Progenitor cell of endocrine pancreas (in vitro differentiated cells): ENCODE measurements around the gene C5orf47. TPM values are rescaled to one million over a fixed set of nuclear protein-coding genes. Genes with fewer than 3 reads are reported as not detected.

ENCODE experiments used
- DNase-seq: peaks from one replicate; pipeline ENCODE4 v3.0.0; 2021; ENCODE audit warnings: low spot score; ENCODE audit not compliant: unreplicated experiment
- H3K27ac Mint-ChIP-seq: 2 replicates; pipeline ENCODE4 v1.8.0; 2021; ENCODE audit warnings: mild to moderate bottlenecking, moderate library complexity, mixed read lengths
- H3K27me3 Mint-ChIP-seq: 2 replicates; pipeline ENCODE4 v1.8.0; 2021; ENCODE audit warnings: mixed read lengths
- H3K36me3 Mint-ChIP-seq: 2 replicates; pipeline ENCODE4 v1.8.0; 2022; ENCODE audit warnings: mixed read lengths; ENCODE audit not compliant: insufficient read depth
- H3K4me1 Mint-ChIP-seq: 2 replicates; pipeline ENCODE4 v1.8.0; 2021; ENCODE audit warnings: low read depth, mixed read lengths
- H3K4me3 Mint-ChIP-seq: 2 replicates; pipeline ENCODE4 v1.8.0; 2021; ENCODE audit warnings: low read depth, mild to moderate bottlenecking, moderate library complexity, mixed read lengths
- H3K9me3 Mint-ChIP-seq: 2 replicates; pipeline ENCODE4 v1.8.0; 2021; ENCODE audit warnings: low read depth, mixed read lengths
- CTCF ChIP-seq: fragments of 200-600 bp; sonication (generic); IDR thresholded peaks from one replicate; pipeline ENCODE4 v1.5.0; 2021; ENCODE audit warnings: antibody characterized with exemption, mild to moderate bottlenecking; ENCODE audit not compliant: unreplicated experiment
- total RNA-seq: library from RNA; stranded (reverse); gene quantifications from 2 replicates; pipeline ENCODE4 v1.2.1, GENCODE V29; 2021

C5orf47 gene
- total RNA-seq, 1 donor from 2014 or later: not detected

- Mint-ChIP-seq H3K4me1 (peaks cover 29% of the 10 kb centered on the region), H3K4me3 (no peak overlapping the region), H3K27ac (peak overlapping the region; percentile 12), H3K36me3 (no peaks in the 10 kb centered on the region), H3K9me3 (peaks cover 4% of the 10 kb centered on the region), H3K27me3 (peaks cover 8% of the 10 kb centered on the region)
- no peak for DNase-seq
- no peak for TF ChIP-seq CTCF
These were observed 17.2 kb upstream of the C5orf47 start for GRCh38 chr5:173971681-173972345.

GRCh38 chr5:173972607-173972924 is 16.4 kb upstream of the C5orf47 start:
- Mint-ChIP-seq H3K27ac (no peak overlapping the region), H3K4me3 (no peak overlapping the region), H3K27me3 (peaks cover 8% of the 10 kb centered on the region), H3K4me1 (peaks cover 29% of the 10 kb centered on the region), H3K9me3 (peaks cover 7% of the 10 kb centered on the region), H3K36me3 (no peaks in the 10 kb centered on the region)
- no peak for TF ChIP-seq CTCF
- no peak for DNase-seq

- H3K36me3 Mint-ChIP-seq: no peaks in the 10 kb centered on the region
- H3K4me3 Mint-ChIP-seq: peak overlapping the region; percentile 80
- peak; percentile 88 for TF ChIP-seq CTCF
- H3K4me1 Mint-ChIP-seq: peaks cover 29% of the 10 kb centered on the region
- peak overlapping the region; percentile 89 for H3K27ac Mint-ChIP-seq
- peak; percentile 73 for DNase-seq
- H3K9me3 Mint-ChIP-seq: peaks cover 10% of the 10 kb centered on the region
- peaks cover 8% of the 10 kb centered on the region for H3K27me3 Mint-ChIP-seq
These were observed 15.9 kb upstream of the C5orf47 start for GRCh38 chr5:173972925-173973615.

GRCh38 chr5:173973616-173973969 is 15.4 kb upstream of the C5orf47 start:
- peak overlapping the region; percentile 89 for H3K27ac Mint-ChIP-seq
- peaks cover 8% of the 10 kb centered on the region for H3K27me3 Mint-ChIP-seq
- H3K36me3 Mint-ChIP-seq: no peaks in the 10 kb centered on the region
- no peak for TF ChIP-seq CTCF
- peak overlapping the region; percentile 80 for H3K4me3 Mint-ChIP-seq
- no peak for DNase-seq
- H3K9me3 Mint-ChIP-seq: peaks cover 10% of the 10 kb centered on the region
- peaks cover 27% of the 10 kb centered on the region for H3K4me1 Mint-ChIP-seq

- H3K27ac Mint-ChIP-seq: no peak overlapping the region
- no peak for TF ChIP-seq CTCF
- no peaks in the 10 kb centered on the region for H3K36me3 Mint-ChIP-seq
- H3K4me3 Mint-ChIP-seq: no peak overlapping the region
- H3K4me1 Mint-ChIP-seq: peaks cover 20% of the 10 kb centered on the region
- peaks cover 4% of the 10 kb centered on the region for H3K27me3 Mint-ChIP-seq
- H3K9me3 Mint-ChIP-seq: peaks cover 10% of the 10 kb centered on the region
- DNase-seq: no peak
These were observed 14.2 kb upstream of the C5orf47 start for GRCh38 chr5:173974688-173975239.
